GM12878 (cell line): ENCODE results near the gene NOP10.

Experiments
- EGR1 ChIP-seq, 2 experiments: IDR thresholded peaks; 1 replicate in 1 of 2; 2 replicates in 1 of 2; pipeline ENCODE4 v1.6.1; 2011 to 2012; ENCODE audit warnings: low read depth in 2 of 2, low read length in 2 of 2, borderline replicate concordance in 1 of 2, mild to moderate bottlenecking in 1 of 2, moderate library complexity in 1 of 2
- NRF1 ChIP-seq: conservative IDR thresholded peaks from 2 replicates; pipeline ENCODE4 v1.6.1; 2011; ENCODE audit warnings: mild to moderate bottlenecking, low read depth, low read length, improper control_type of control experiment
- PAX8 ChIP-seq: fragments of 450-650 bp; IDR thresholded peaks from 2 replicates; pipeline ENCODE4 v1.6.1; 2017; ENCODE audit warnings: mild to moderate bottlenecking, moderate library complexity
- RAD21 ChIP-seq: IDR thresholded peaks from 2 replicates; pipeline ENCODE4 v1.6.1; 2011; ENCODE audit warnings: mild to moderate bottlenecking, low read depth, low read length, moderate library complexity; ENCODE audit not compliant: insufficient read depth
- SIN3A ChIP-seq: IDR thresholded peaks from 2 replicates; pipeline ENCODE4 v1.6.1; 2012; ENCODE audit warnings: low read depth, low read length, improper control_type of control experiment
- SREBF1 ChIP-seq: IDR thresholded peaks from 2 replicates; pipeline ENCODE4 v1.6.1; 2012; ENCODE audit warnings: mild to moderate bottlenecking, low read length
- TF ChIP-seq, protein P1 (sequence below): fragments of 450-650 bp; formaldehyde crosslinking; IDR thresholded peaks from 2 replicates; pipeline ENCODE4 v1.5.0; 2022; ENCODE audit warnings: mild to moderate bottlenecking, missing genetic modification characterization
- TF ChIP-seq, protein P2 (sequence below): fragments of 450-650 bp; IDR thresholded peaks from 2 replicates; pipeline ENCODE4 v1.6.1; 2017; ENCODE audit warnings: mild to moderate bottlenecking, low read depth, inconsistent platforms; ENCODE audit not compliant: poor library complexity, severe bottlenecking
- TF ChIP-seq, protein P3 (sequence below): fragments of 450-650 bp; IDR thresholded peaks from 2 replicates; pipeline ENCODE4 v1.6.1; 2017; ENCODE audit warnings: mild to moderate bottlenecking, moderate library complexity
- TF ChIP-seq, protein P4 (sequence below): IDR thresholded peaks from 2 replicates; pipeline ENCODE4 v1.6.1; 2012; ENCODE audit warnings: low read depth, low read length, improper control_type of control experiment
- TF ChIP-seq, protein P5 (sequence below): IDR thresholded peaks from 2 replicates; pipeline ENCODE4 v1.6.1; 2011; ENCODE audit warnings: low read depth, low read length, improper control_type of control experiment, borderline replicate concordance

DNA sequence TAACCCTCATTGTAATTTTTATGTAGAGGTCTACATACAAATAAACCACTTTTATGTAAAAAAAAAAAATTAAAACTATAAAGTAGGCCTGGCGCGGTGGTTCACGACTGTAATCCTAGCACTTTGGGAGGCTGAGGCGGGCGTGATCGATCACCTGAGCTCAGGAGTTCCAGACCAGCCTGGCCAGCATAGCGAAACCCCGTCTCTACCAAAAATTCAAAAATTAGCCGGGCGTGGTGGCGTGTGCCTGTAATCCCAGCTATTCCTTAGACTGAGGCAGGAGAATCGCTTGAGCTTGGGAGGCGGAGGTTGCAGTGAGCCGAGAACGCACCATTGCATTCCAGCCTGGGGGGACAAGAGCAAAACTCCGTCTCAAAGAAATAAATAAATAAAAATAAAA lies 4.6 kb downstream of the NOP10 start:
- TF ChIP-seq, protein P1, sequence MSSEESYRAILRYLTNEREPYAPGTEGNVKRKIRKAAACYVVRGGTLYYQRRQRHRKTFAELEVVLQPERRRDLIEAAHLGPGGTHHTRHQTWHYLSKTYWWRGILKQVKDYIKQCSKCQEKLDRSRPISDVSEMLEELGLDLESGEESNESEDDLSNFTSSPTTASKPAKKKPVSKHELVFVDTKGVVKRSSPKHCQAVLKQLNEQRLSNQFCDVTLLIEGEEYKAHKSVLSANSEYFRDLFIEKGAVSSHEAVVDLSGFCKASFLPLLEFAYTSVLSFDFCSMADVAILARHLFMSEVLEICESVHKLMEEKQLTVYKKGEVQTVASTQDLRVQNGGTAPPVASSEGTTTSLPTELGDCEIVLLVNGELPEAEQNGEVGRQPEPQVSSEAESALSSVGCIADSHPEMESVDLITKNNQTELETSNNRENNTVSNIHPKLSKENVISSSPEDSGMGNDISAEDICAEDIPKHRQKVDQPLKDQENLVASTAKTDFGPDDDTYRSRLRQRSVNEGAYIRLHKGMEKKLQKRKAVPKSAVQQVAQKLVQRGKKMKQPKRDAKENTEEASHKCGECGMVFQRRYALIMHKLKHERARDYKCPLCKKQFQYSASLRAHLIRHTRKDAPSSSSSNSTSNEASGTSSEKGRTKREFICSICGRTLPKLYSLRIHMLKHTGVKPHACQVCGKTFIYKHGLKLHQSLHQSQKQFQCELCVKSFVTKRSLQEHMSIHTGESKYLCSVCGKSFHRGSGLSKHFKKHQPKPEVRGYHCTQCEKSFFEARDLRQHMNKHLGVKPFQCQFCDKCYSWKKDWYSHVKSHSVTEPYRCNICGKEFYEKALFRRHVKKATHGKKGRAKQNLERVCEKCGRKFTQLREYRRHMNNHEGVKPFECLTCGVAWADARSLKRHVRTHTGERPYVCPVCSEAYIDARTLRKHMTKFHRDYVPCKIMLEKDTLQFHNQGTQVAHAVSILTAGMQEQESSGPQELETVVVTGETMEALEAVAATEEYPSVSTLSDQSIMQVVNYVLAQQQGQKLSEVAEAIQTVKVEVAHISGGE (CRISPR knock-in tag), result no peak
- TF ChIP-seq PAX8 (no peak), SIN3A (no peak), NRF1 (no peak), EGR1 (IDR thresholded peaks at IDR 0.05; ENCODE audit: borderline replicate concordance in 1 of 2, low read depth in 2 of 2, low read length in 2 of 2) (no peak), SREBF1 (no peak), RAD21 (no peak)
- TF ChIP-seq, protein P2, sequence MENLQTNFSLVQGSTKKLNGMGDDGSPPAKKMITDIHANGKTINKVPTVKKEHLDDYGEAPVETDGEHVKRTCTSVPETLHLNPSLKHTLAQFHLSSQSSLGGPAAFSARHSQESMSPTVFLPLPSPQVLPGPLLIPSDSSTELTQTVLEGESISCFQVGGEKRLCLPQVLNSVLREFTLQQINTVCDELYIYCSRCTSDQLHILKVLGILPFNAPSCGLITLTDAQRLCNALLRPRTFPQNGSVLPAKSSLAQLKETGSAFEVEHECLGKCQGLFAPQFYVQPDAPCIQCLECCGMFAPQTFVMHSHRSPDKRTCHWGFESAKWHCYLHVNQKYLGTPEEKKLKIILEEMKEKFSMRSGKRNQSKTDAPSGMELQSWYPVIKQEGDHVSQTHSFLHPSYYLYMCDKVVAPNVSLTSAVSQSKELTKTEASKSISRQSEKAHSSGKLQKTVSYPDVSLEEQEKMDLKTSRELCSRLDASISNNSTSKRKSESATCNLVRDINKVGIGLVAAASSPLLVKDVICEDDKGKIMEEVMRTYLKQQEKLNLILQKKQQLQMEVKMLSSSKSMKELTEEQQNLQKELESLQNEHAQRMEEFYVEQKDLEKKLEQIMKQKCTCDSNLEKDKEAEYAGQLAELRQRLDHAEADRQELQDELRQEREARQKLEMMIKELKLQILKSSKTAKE, result no peak
- TF ChIP-seq, protein P3, sequence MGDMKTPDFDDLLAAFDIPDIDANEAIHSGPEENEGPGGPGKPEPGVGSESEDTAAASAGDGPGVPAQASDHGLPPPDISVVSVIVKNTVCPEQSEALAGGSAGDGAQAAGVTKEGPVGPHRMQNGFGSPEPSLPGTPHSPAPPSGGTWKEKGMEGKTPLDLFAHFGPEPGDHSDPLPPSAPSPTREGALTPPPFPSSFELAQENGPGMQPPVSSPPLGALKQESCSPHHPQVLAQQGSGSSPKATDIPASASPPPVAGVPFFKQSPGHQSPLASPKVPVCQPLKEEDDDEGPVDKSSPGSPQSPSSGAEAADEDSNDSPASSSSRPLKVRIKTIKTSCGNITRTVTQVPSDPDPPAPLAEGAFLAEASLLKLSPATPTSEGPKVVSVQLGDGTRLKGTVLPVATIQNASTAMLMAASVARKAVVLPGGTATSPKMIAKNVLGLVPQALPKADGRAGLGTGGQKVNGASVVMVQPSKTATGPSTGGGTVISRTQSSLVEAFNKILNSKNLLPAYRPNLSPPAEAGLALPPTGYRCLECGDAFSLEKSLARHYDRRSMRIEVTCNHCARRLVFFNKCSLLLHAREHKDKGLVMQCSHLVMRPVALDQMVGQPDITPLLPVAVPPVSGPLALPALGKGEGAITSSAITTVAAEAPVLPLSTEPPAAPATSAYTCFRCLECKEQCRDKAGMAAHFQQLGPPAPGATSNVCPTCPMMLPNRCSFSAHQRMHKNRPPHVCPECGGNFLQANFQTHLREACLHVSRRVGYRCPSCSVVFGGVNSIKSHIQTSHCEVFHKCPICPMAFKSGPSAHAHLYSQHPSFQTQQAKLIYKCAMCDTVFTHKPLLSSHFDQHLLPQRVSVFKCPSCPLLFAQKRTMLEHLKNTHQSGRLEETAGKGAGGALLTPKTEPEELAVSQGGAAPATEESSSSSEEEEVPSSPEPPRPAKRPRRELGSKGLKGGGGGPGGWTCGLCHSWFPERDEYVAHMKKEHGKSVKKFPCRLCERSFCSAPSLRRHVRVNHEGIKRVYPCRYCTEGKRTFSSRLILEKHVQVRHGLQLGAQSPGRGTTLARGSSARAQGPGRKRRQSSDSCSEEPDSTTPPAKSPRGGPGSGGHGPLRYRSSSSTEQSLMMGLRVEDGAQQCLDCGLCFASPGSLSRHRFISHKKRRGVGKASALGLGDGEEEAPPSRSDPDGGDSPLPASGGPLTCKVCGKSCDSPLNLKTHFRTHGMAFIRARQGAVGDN, result no peak
- TF ChIP-seq, protein P4, sequence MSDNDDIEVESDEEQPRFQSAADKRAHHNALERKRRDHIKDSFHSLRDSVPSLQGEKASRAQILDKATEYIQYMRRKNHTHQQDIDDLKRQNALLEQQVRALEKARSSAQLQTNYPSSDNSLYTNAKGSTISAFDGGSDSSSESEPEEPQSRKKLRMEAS, result no peak
- TF ChIP-seq, protein P5, sequence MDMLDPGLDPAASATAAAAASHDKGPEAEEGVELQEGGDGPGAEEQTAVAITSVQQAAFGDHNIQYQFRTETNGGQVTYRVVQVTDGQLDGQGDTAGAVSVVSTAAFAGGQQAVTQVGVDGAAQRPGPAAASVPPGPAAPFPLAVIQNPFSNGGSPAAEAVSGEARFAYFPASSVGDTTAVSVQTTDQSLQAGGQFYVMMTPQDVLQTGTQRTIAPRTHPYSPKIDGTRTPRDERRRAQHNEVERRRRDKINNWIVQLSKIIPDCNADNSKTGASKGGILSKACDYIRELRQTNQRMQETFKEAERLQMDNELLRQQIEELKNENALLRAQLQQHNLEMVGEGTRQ, result no peak
